HG02610 (cell line): ENCODE results near the gene STUB1.

Source experiments
- ATAC-seq: cut with Tn5 transposase; IDR thresholded peaks from one replicate; pipeline ENCODE4 v1.9.1; 2021; ENCODE audit warnings: mild to moderate bottlenecking, moderate library complexity; ENCODE audit not compliant: unreplicated experiment

Gene STUB1

DNA sequence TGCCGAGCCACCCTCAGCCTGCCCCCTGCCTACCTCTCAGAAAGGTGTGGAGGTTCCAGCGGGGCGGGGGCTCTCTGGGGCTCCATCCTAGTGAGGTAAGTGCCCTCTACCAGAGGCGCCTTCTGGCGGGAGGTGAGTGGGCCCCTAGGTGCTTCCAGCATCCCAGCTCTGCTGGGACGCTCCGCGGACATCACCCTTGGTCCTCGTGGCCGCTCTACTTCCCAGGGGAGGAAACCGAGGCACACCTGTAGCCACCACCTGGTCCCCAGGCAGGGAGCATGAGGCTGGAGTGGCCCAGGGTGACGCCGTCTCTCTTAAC, 37.2 kb upstream of the STUB1 start:
- no peak for ATAC-seq

DNA sequence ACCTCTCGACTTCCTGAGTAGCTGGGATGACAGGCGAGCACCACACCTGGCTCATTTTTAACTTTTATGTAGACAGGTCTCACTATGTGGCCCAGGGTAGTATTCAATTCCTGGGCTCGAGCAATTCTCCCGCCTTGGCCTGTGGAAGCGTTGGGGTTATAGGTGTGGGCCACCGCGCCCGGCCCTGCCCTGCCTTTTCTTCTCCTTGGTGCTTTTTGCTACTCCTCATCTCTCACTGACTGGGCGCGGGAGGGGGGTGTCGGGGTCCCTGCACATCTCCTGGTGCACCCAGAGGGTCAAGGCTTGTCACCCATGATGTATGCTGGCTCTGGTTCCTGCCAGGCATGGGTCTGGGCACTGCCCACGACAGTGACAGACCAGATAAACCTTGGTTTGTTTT, 35.7 kb upstream of the STUB1 start:
- no peak for ATAC-seq

DNA sequence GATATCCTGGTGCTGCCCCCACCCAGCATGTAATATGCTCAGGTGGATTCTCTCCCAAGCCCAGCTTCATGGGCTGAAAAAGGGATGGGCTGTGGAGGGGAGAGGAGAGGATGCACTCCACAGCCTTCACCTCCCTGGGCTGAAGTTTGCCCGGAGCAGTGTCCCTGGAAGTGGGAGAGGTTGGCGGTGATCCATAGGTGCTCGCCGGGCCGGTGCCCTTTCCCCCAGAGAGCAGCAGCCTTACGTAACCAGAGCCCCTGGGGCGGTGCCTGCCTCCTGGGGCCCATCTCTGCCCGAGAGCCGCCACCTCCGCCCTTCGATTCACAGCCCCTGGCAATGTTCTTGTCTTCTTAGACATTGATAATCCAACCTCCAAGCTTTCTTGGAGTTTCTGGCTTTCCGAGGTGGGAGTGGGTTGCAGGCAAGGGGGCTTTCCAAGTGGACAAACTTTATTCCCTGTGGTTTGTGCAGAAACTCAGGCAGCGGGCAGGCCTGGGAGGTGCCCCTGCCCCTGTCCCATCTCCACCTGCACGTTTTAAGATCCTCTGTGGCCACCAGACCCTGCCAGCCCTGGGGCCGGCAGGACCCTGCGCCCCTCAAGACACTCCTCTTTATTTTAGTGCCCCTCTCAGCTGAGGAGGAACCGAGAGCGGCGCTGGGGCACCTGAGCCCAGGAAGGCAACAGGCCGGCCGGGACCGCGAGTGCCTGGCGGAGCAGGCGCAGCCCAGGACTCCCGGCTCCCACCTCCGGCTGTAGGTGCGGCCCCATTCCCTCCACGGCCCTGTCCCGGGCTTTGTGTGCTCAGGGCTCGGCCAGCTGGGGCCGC, 34.1 kb upstream of the STUB1 start:
- ATAC-seq: no peak

DNA sequence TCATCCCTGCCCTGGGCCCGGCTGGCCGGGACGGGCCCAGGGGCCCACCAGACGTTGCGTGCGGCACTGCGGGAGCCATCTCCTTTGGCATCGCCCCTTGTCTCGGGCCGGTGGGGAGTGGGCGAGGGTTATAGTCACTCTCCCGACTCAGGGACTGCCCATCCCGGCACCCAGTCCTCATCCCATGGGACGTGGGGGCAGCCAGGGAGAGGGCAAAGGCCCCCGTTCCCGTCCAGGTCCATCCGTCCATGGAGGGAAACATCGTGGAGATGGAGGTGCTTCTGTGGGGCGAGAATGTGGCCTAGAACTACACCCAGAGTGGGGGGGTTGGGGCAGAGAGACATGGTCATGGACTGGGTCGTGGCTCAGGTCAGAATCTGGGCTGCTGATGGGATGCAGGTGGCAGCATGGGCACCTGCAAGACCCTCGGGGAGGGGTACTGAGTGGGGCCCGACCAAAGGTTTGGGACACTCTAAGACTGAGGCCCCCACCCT, 33.5 kb upstream of the STUB1 start:
- ATAC-seq: no peak

DNA sequence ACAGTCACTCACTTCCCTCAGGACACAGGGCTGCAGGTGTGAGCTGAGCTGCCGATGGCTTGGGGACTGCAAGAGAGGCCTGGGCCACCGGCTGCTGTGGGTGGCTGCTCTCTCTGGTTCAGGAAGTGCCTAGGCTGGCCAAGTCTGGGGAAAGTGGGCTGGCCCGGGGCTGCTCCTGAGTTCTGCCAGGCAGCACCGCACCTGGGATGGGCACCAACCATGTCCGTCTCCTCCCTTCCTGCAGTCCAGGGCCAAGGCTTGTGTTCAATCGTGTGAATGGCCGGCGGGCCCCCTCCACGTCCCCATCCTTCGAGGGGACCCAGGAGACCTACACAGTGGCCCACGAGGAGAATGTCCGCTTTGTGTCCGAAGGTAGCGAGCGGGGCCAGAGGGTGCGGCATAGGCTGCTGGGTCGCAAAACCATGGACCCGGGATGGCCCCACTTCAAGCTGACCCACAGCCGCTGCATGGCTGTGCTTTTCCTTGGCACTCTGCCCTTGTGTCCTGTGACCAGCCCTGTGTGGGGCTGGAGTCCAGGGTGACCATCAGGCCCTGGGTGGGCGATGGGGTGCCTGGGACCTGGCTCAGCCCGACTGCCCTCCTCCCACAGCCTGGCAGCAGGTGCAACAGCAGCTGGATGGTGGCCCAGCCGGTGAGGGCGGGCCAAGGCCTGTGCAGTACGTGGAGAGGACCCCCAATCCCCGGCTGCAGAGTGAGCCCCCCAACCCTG, 32.9 kb upstream of the STUB1 start:
- ATAC-seq: no peak

DNA sequence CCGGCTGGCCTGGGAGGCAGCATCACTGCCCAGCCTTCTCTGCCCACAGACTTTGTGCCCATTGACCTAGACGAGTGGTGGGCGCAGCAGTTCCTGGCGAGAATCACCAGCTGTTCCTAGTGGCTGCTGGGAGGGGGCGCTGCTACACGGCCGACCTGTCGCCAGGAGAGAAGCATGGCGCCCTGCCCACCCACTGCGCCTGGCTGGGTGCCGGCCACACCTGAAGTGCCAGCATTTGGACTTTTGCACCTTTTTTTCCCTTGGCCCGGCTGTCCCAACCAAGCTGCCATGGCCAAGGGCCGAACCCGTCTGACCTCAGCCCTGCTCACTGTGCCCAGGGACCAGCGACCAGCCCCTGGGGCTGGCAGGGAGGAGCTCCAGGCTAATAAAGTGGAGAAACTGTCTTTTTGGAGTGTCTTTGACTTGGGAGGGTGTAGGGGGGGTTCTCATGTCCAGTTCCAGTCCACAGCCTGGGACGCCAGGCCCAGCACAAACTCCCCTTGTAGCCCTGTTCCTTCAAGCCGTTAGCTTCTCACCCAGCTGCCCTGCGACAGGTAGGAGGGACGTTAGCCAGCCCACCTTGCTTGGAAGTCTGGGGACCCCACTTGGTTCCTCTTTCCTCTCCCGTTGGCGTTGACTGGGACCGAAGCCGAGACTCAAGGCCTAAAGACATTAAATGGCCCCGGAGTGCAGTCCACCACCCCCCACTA, 32.0 kb upstream of the STUB1 start:
- no peak for ATAC-seq

DNA sequence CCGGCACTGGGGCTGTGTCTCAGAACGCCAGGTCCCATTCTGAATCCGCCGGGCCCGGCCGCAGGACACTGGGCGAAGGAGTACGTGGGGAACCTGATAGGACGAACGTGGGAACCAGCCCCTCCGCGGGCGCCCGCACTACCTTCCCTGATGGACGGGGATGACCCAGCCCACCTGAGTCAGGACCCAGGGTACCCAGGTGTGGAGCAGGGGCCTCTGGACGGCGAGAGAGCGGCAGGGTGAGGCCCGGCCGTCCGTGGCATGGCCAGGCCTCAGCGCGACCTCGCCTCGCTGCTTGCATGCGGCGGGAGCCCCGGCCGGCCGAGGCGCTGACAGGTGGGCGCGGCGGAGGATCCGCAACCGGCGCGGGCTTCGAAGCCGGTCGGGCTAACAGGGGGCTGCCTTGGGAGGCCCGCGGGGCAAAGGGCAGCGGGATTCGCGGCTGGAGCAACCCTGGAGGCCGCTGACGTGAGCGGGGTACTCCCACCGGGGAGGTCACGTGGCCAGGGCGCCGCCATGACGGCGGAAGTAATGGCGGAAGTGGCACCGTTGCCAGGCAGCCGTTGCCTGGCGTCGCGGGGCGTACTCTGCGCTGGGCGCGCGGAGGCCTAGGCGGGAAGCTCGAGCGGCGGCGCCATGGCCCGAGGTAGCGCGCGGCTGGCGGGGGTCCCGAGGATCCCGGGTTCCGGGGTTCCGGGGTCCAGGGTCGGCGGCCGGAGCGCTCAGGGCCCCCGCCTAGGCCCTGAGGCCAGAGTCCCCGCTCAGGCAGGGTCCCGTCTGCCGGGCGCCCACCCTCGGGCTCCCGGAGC, 31.2 kb upstream of the STUB1 start, which contains the start of gene WDR90:
TSS of gene WDR90 (plus strand) at position 585 of the 809 bp plus-strand sequence. CDS start at position 637, 52 bp downstream.
- peak; percentile 74 for ATAC-seq

DNA sequence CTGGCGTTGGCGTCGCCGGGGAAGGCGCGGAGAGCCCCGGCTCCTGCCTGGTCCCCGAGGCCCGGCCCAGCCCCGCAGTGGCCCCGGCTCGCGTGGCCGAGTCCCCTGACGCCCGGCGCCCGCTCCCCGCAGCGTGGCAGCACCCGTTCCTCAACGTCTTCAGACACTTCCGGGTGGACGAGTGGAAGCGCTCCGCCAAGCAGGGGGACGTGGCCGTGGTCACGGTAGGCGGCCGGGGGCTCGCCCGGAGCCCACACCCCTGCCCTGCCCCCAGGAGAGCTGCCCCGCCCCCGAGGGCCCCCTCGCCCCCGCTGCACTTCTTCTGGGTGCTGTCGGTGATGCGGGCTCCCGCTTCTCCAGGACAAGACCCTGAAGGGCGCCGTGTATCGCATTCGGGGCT, 30.6 kb upstream of the STUB1 start:
- ATAC-seq: no peak

DNA sequence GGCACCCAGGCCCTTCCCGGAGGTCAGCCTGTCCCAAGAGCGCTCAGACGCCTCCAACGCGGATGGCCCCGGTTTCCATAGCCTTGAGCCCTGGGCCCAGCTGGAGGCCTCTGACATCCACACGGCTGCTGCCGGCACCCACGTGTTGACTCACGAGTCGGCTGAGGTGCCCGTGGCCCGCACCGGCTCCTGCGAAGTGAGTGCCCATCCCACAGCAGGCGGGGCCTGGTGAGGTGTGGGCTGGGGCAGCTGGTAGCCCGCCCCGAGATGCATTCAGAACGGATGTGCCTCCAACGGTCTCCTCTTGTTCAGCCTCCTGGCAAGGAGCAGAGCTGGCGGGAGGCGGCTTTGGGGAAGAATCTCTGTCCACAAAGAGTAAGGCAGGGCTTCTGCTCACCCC, 28.4 kb upstream of the STUB1 start:
- ATAC-seq: no peak

DNA sequence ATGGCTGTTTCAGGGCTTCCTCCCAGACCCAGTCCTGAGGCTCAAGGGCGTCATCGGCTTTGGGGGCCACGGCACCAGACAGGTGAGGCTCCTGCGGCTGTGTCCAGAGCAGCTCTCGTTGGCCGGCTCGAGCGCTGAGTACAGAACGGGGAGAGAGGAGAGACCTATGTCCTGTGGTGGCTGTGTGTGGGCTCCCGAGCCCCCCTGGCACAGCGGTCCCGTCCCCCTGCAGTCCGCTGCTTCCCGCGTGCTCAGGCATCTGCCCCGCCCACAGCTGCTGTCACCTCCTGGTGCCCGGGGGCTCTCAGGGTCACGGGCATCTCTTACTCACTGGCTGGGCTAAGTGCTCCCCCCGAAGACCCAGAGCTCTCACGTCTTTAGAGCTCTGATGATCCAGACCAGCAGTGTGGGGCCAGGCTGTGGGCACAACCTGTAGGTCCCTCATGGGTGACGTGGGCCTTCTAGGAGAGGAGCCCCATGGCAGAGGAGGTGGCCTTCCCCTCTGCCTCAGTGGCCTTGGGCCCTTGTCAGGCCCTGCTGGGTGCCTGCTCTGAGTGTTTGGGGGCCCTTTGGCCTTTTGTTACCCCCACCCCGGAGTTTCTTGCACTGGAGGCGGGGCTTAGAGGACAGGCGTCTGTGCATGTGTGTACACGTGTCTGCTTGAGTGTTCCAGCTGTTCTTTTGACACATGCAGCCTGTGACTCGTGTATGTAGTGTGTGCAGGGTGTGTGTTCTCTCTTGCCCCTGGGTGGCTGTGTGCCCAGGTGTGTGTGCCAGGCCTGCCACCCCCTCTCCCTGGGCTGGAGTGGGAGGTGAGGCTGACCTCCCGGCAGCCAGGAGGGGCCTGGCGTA, 27.5 kb upstream of the STUB1 start:
- ATAC-seq: no peak

DNA sequence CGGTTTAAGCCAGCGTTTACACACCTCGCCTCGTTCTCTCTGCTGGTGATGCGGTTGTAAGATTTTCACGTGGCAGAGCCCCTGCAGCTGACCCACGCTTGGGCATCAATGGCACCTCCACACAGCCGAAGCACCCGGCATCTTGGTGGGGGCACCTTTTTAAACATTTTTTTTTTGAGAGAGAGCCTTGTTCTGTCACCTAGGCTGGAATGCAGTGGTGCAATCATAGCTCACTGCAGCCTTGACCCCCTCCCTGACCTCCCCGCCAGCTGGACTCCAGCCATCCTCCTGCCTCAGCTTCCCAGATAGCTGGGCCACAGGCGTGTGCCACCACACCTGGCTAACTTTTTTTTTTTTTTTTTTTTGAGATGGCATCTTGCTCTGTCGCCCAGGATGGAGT, 26.2 kb upstream of the STUB1 start:
- ATAC-seq: no peak

DNA sequence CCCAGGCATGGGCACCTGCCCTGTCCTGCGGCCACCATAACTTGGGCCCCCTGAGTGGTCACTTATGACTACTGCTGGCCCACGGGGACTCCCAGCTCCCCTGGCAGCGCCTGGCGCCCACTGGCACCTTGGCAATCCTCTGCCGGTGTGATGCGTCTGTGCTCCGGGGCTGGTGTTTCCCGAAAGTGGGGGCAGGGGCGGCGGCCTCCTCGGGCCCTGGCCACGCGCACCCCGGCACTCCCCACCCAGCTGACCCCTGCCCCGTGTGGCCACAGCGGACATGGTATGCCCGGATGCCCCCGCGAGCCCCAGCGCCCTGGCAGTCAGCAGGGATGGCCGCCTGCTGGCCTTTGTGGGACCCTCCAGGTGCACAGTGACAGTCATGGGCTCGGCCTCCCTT, 22.7 kb upstream of the STUB1 start:
- no peak for ATAC-seq

DNA sequence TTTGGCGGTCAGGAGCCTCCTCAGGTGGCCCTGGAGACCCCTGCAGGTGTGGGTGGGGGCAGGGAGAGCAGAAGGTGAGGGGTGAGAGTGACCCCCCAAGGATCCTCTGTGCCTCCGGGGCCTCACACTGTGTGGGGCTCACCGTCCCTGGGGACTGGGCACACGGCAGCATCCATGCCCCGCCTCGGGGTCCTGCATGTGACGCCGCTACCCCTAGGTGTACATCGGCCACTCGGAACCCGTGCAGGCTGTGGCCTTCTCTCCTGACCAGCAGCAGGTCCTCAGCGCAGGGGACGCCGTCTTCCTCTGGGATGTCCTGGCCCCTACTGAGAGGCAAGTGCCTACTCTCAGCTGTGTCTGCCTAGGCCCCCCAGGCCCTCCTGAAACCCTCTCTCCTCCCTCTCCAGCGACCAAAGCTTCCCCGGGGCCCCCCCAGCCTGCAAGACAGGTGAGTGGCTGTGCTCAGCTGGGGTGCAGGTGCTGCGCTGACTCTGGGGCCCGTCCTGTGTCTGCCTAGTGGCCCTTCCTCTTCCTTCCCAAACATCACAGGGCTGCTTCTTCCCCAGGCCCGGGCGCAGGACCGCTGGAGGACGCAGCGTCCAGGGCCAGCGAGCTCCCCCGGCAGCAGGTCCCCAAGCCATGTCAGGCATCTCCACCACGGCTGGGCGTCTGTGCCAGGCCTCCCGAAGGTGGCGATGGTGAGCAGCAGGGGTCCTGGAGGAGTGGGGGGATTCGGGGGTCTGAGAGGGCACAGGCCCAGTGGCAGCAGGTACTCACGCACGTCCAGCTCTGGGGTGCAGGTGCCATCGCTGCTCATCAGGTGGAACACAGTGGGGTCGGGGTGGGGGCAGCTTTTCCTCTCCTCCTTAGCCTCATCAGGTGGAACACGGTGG, 21.3 kb upstream of the STUB1 start:
- no peak for ATAC-seq

DNA sequence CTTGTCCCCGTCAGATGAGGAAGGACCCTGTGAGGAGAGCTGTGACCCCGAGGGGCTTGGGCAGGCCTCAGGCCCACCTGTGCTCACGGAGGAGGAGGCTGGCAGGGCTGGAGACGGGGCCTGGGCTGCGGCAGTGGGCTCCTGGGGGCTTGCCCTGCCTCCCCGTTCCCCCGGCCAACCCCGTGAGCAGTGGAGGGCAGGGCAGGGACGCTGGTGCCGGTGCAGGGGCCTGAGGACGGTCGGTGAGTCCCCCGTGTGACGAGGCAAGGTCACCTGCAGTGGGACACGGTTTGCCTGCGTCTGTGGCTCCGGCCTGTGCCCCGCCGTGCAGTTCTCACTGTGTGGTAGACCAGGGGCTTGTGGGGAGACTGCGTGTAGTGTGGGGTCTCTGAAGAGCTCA, 20.6 kb upstream of the STUB1 start:
- no peak for ATAC-seq

DNA sequence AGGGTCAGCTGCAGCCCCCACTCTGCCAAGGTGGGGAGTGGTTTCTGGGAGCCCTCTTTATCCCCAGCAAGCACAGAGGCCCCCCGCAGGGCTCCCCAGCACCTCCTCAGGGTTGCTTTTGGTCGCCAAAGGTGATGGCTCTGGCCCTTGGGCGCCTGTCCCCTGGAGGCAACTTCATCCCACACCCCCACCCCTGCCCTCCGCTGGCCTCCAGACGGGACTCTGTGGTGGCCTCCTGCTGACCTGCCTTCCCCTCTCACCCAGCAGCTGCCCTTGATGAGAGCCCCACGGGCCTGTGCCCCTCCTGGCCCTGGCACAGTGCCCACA, 20.1 kb upstream of the STUB1 start:
- no peak for ATAC-seq

DNA sequence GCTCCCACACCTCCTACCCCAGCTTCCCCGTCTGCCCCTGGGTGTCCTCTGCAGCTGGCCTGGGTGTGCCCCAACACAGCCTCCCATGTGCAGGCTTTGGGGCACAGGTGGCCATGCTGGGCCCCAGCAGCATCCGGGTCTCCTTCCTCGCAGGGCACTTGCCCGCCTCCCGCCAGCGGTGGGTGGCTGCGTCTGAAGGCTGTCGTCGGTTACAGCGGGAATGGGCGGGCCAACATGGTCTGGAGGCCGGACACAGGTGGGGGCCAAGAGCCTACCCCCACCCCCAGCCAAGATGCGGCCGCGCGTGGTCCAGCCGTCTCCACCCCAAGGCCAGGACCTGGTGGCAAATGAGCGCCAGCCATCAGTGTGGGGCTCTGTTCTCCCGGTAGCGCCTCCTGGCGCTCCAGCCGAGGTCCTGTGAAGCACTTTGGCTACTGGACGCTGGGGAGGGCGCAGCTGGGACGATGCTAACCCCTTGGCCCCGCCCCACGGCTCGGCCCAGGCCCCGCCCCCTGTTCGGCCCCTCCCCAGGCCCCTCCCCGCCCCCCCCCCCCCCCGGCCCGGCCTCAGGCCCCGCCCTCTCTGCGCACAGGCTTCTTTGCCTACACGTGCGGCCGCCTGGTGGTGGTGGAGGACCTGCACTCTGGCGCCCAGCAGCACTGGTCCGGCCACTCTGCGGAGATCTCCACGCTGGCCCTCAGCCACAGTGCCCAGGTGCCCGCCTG, 19.6 kb upstream of the STUB1 start:
- ATAC-seq: no peak

DNA sequence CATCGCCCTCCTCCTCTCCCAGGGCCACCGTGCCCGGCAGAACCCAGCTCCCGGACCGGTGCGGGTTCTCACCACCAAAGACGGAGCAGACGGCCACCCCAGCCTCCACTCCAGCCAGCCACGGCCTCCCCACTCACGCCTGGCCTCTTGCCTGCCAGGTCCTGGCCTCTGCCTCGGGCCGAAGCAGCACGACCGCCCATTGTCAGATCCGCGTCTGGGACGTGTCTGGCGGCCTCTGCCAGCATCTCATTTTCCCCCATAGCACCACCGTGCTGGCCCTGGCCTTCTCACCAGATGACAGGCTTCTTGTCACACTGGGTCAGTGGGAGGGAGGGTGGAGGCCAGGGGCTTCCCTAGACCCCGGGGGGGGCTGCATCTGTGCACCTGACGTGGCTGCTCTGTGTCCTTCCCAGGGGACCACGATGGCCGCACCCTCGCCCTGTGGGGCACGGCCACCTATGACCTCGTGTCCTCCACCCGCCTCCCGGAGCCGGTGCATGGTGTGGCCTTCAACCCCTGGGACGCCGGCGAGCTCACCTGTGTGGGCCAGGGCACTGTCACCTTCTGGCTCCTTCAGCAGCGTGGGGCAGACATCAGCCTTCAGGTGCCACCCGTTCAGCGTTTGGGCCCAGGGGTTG, 18.9 kb upstream of the STUB1 start:
- ATAC-seq: no peak

DNA sequence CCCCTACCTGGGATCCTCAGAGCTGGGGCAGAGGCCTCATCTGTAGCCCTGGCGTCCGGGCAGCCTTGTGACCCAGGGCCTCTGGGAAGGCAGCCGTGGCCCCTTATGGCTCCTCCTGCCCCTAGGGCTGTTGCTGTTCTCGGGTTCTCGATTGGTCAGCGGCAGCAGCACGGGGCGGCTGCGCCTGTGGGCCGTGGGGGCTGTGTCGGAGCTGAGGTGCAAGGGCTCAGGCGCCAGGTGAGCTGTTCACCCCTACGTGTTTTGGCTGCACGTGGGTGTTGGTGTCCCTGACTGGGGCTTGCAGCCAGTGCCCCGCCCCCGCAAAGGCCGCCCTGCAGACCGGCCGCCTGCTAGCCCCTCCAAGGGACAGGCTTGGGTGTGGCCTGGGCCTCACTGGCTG, 18.1 kb upstream of the STUB1 start:
- no peak for ATAC-seq
